Breast epithelium (tissue), 3 donors: ENCODE measurements around the gene LEAP2.

Experiments
- POLR2A ChIP-seq: fragments of 450-650 bp; IDR thresholded peaks from one replicate; pipeline ENCODE4 v1.6.1; 2016; ENCODE audit warnings: antibody characterized with exemption, mild to moderate bottlenecking, moderate library complexity
- TF ChIP-seq, protein P1 (sequence below), 3 donors: fragments of 450-650 bp; IDR thresholded peaks; one replicate each; pipeline ENCODE4 v1.5.1; 2016 to 2017; ENCODE audit warnings: antibody characterized with exemption in 3 of 3, mild to moderate bottlenecking in 3 of 3, moderate library complexity in 3 of 3

DNA sequence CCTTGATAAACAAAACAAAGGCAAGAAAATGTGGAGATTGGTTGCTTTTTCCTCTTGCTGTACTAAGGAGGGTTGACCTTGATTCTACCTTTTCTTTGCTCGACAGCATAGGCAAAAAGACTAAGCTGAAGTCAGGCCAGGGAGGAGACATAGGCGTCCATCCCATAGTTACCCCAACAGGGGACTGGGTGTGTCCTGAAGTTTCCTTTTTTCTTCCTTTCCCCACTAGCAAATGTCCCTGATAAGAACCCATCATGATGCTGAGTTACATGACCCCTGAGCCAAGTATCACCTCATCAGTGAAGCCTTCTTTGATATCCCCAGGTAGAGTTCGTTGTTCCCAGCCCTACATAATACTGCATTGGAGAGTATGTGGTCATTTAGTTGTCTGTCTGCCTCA is 33.2 kb upstream of the LEAP2 start:
- TF ChIP-seq, protein P1, sequence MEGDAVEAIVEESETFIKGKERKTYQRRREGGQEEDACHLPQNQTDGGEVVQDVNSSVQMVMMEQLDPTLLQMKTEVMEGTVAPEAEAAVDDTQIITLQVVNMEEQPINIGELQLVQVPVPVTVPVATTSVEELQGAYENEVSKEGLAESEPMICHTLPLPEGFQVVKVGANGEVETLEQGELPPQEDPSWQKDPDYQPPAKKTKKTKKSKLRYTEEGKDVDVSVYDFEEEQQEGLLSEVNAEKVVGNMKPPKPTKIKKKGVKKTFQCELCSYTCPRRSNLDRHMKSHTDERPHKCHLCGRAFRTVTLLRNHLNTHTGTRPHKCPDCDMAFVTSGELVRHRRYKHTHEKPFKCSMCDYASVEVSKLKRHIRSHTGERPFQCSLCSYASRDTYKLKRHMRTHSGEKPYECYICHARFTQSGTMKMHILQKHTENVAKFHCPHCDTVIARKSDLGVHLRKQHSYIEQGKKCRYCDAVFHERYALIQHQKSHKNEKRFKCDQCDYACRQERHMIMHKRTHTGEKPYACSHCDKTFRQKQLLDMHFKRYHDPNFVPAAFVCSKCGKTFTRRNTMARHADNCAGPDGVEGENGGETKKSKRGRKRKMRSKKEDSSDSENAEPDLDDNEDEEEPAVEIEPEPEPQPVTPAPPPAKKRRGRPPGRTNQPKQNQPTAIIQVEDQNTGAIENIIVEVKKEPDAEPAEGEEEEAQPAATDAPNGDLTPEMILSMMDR (IDR thresholded peaks at IDR 0.05): no peak
- TF ChIP-seq POLR2A: no peak
